Progenitor cell of endocrine pancreas (in vitro differentiated cells): Measurements from ENCODE around the gene MMP21. TPM values are rescaled to one million over a fixed set of nuclear protein-coding genes. Genes with fewer than 3 reads are reported as not detected.

ENCODE experiments used
- DNase-seq: peaks from one replicate; pipeline ENCODE4 v3.0.0; 2021; ENCODE audit warnings: low spot score; ENCODE audit not compliant: unreplicated experiment
- H3K27ac Mint-ChIP-seq: 2 replicates; pipeline ENCODE4 v1.8.0; 2021; ENCODE audit warnings: mild to moderate bottlenecking, moderate library complexity, mixed read lengths
- H3K27me3 Mint-ChIP-seq: 2 replicates; pipeline ENCODE4 v1.8.0; 2021; ENCODE audit warnings: mixed read lengths
- H3K36me3 Mint-ChIP-seq: 2 replicates; pipeline ENCODE4 v1.8.0; 2022; ENCODE audit warnings: mixed read lengths; ENCODE audit not compliant: insufficient read depth
- H3K4me1 Mint-ChIP-seq: 2 replicates; pipeline ENCODE4 v1.8.0; 2021; ENCODE audit warnings: low read depth, mixed read lengths
- H3K4me3 Mint-ChIP-seq: 2 replicates; pipeline ENCODE4 v1.8.0; 2021; ENCODE audit warnings: low read depth, mild to moderate bottlenecking, moderate library complexity, mixed read lengths
- H3K9me3 Mint-ChIP-seq: 2 replicates; pipeline ENCODE4 v1.8.0; 2021; ENCODE audit warnings: low read depth, mixed read lengths
- CTCF ChIP-seq: fragments of 200-600 bp; sonication (generic); IDR thresholded peaks from one replicate; pipeline ENCODE4 v1.5.0; 2021; ENCODE audit warnings: antibody characterized with exemption, mild to moderate bottlenecking; ENCODE audit not compliant: unreplicated experiment
- total RNA-seq: library from RNA; stranded (reverse); gene quantifications from 2 replicates; pipeline ENCODE4 v1.2.1, GENCODE V29; 2021

MMP21 gene
- total RNA-seq, 1 donor from 2014 or later = not detected

GRCh38 chr10:125820701-125821100 is 45.1 kb upstream of the MMP21 start:
- H3K36me3 Mint-ChIP-seq = no peaks in the 10 kb centered on the region
- peak overlapping the region; percentile 52 for H3K4me3 Mint-ChIP-seq
- no peaks in the 10 kb centered on the region for H3K27me3 Mint-ChIP-seq
- H3K9me3 Mint-ChIP-seq = no peaks in the 10 kb centered on the region
- H3K4me1 Mint-ChIP-seq = peaks cover 8% of the 10 kb centered on the region
- H3K27ac Mint-ChIP-seq = no peak overlapping the region
- no peak for DNase-seq
- no peak for TF ChIP-seq CTCF

- no peak for DNase-seq
- Mint-ChIP-seq H3K27ac (no peak overlapping the region), H3K27me3 (no peaks in the 10 kb centered on the region), H3K9me3 (no peaks in the 10 kb centered on the region), H3K36me3 (peaks cover 2% of the 10 kb centered on the region), H3K4me3 (no peak overlapping the region), H3K4me1 (peaks cover 5% of the 10 kb centered on the region)
- no peak for TF ChIP-seq CTCF
Measured at GRCh38 chr10:125817337-125817946, 41.8 kb upstream of the MMP21 start.

- no peak for TF ChIP-seq CTCF
- H3K4me1 Mint-ChIP-seq = peaks cover 2% of the 10 kb centered on the region
- H3K27me3 Mint-ChIP-seq = no peaks in the 10 kb centered on the region
- H3K4me3 Mint-ChIP-seq = no peak overlapping the region
- no peak overlapping the region for H3K27ac Mint-ChIP-seq
- no peak for DNase-seq
- H3K36me3 Mint-ChIP-seq = peaks cover 3% of the 10 kb centered on the region
- H3K9me3 Mint-ChIP-seq = no peaks in the 10 kb centered on the region
Measured at GRCh38 chr10:125816548-125816947, 40.9 kb upstream of the MMP21 start.

GRCh38 chr10:125815764-125816163 is 40.1 kb upstream of the MMP21 start:
- H3K27me3 Mint-ChIP-seq = no peaks in the 10 kb centered on the region
- peaks cover 5% of the 10 kb centered on the region for H3K36me3 Mint-ChIP-seq
- TF ChIP-seq CTCF = no peak
- no peak overlapping the region for H3K27ac Mint-ChIP-seq
- DNase-seq = no peak
- peaks cover 2% of the 10 kb centered on the region for H3K4me1 Mint-ChIP-seq
- no peak overlapping the region for H3K4me3 Mint-ChIP-seq
- no peaks in the 10 kb centered on the region for H3K9me3 Mint-ChIP-seq

- DNase-seq = no peak
- H3K4me1 Mint-ChIP-seq = no peaks in the 10 kb centered on the region
- no peak overlapping the region for H3K27ac Mint-ChIP-seq
- TF ChIP-seq CTCF = no peak
- no peaks in the 10 kb centered on the region for H3K27me3 Mint-ChIP-seq
- no peak overlapping the region for H3K4me3 Mint-ChIP-seq
- H3K9me3 Mint-ChIP-seq = no peaks in the 10 kb centered on the region
- H3K36me3 Mint-ChIP-seq = peaks cover 10% of the 10 kb centered on the region
Measured at GRCh38 chr10:125812128-125812750, 36.6 kb upstream of the MMP21 start.
